ENCODE data around the gene TMEM116.

Gene TMEM116

DNA sequence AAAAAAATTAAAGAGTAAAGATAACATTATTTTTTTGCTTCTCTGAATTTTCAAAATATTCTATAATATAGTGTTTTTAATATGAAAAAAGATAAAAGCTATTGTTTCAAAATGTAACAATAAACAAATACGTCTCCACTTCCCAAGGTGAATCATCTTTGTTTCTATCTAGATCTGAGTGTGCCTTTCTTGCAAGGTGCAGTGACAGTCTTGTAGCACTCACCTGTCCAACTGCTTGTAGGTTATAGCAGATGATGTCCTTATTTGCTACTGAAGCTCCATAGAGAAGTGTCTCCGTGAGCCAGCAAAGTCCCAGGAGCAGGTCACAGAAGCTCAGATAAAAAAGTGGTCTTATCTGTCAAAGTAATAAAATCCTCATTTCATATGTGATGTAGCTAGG lies 21.4 kb downstream of the TMEM116 start:
- no peaks in the 10 kb centered on the region for H4K20me1 ChIP-seq (ENCODE audit: control insufficient read depth, insufficient read depth, low read depth, low read length)
- no peaks in the 10 kb centered on the region for H3K9me2 ChIP-seq (replicated peaks; ENCODE audit: control insufficient read depth, low read length)
- TF ChIP-seq, protein P1, sequence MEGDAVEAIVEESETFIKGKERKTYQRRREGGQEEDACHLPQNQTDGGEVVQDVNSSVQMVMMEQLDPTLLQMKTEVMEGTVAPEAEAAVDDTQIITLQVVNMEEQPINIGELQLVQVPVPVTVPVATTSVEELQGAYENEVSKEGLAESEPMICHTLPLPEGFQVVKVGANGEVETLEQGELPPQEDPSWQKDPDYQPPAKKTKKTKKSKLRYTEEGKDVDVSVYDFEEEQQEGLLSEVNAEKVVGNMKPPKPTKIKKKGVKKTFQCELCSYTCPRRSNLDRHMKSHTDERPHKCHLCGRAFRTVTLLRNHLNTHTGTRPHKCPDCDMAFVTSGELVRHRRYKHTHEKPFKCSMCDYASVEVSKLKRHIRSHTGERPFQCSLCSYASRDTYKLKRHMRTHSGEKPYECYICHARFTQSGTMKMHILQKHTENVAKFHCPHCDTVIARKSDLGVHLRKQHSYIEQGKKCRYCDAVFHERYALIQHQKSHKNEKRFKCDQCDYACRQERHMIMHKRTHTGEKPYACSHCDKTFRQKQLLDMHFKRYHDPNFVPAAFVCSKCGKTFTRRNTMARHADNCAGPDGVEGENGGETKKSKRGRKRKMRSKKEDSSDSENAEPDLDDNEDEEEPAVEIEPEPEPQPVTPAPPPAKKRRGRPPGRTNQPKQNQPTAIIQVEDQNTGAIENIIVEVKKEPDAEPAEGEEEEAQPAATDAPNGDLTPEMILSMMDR (IDR thresholded peaks at IDR 0.05; ENCODE audit: low read depth, low read length, poor library complexity, severe bottlenecking) = no peak
- TF ChIP-seq EZH2phosphoT487 (IDR thresholded peaks at IDR 0.05; ENCODE audit: borderline replicate concordance, low read length) = no peak
- H3K27ac ChIP-seq (ENCODE audit: low read depth, low read length) = no peak overlapping the region
- H3K36me3 ChIP-seq (ENCODE audit: control insufficient read depth, low read length) = peaks cover 3% of the 10 kb centered on the region; the same call in 1 of the 2 replicates
- H3K4me2 ChIP-seq (ENCODE audit: low read length) = no peak overlapping the region
- H3K4me1 ChIP-seq (ENCODE audit: control insufficient read depth, low read length) = peaks cover 33% of the 10 kb centered on the region
- H3F3A ChIP-seq (ENCODE audit: control insufficient read depth, insufficient read depth) = no peaks in the 10 kb centered on the region
- H3K4me3 ChIP-seq (ENCODE audit: low read length) = no peak overlapping the region
- H3K79me2 ChIP-seq (ENCODE audit: control insufficient read depth, low read length) = no peaks in the 10 kb centered on the region
- H3K9me3 ChIP-seq (ENCODE audit: control insufficient read depth, insufficient read depth, low read length) = no peaks in the 10 kb centered on the region
- no peaks in the 10 kb centered on the region for H3K27me3 ChIP-seq (ENCODE audit: control insufficient read depth, low read length)

DNA sequence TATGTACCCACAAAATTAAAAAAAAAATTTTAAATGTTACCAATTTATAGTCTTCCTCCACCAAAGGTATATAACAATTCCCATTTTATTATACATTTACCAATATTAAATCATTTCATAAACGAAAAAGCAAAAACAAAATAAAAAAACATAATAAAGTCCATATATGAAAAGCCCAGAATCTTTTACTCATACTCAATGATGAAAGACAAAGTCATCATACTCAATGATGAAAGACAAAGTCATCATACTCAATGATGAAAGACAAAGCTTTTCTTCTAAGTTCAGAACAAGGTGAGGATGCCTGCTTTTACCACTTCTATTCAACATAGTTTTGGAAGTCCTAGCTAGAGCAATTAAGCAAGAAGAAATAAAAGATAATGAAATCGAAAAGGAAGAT lies 28.1 kb downstream of the TMEM116 start:
- H3K9me2 ChIP-seq (replicated peaks; ENCODE audit: control insufficient read depth, low read length) = no peaks in the 10 kb centered on the region
- TF ChIP-seq EZH2phosphoT487 (IDR thresholded peaks at IDR 0.05; ENCODE audit: borderline replicate concordance, low read length) = no peak
- TF ChIP-seq, protein P1 (IDR thresholded peaks at IDR 0.05; ENCODE audit: low read depth, low read length, poor library complexity, severe bottlenecking) = no peak
- H3K79me2 ChIP-seq (ENCODE audit: control insufficient read depth, low read length) = no peaks in the 10 kb centered on the region
- H3K4me1 ChIP-seq (ENCODE audit: control insufficient read depth, low read length) = peaks cover 7% of the 10 kb centered on the region
- no peak overlapping the region for H3K27ac ChIP-seq (ENCODE audit: low read depth, low read length)
- H4K20me1 ChIP-seq (ENCODE audit: control insufficient read depth, insufficient read depth, low read depth, low read length) = no peaks in the 10 kb centered on the region
- no peak overlapping the region for H3K4me3 ChIP-seq (ENCODE audit: low read length)
- no peak overlapping the region for H3K4me2 ChIP-seq (ENCODE audit: low read length)
- H3F3A ChIP-seq (ENCODE audit: control insufficient read depth, insufficient read depth) = no peaks in the 10 kb centered on the region
- H3K9me3 ChIP-seq (ENCODE audit: control insufficient read depth, insufficient read depth, low read length) = no peaks in the 10 kb centered on the region
- H3K27me3 ChIP-seq (ENCODE audit: control insufficient read depth, low read length) = no peaks in the 10 kb centered on the region
- no peaks in the 10 kb centered on the region for H3K36me3 ChIP-seq (ENCODE audit: control insufficient read depth, low read length)

DNA sequence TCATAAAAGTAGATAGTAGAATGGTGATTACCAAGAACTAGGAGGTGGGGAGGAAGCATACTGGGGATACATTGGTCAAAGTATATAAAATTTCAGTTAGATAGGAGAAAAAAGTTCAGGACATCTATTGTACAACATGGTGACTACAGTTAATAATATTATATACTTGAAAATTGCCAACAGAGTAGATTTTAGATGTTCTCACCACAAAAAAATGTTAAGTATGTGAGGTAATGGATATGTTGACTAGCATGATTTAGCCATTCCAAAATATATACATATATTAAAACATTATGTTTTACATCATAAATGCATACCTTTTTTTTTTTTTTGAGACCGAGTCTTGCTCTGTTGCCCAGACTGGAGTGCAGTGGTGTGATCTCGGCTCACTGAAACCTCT lies 31.0 kb downstream of the TMEM116 start:
- H3K9me2 ChIP-seq (replicated peaks; ENCODE audit: control insufficient read depth, low read length) = no peaks in the 10 kb centered on the region
- H3K27me3 ChIP-seq (ENCODE audit: control insufficient read depth, low read length) = no peaks in the 10 kb centered on the region
- H3K4me3 ChIP-seq (ENCODE audit: low read length) = no peak overlapping the region
- 0 out of 2 replicates have a peak, but pooled peaks cover 2% of the 10 kb centered on the region for H3F3A ChIP-seq (ENCODE audit: control insufficient read depth, insufficient read depth)
- no peak overlapping the region for H3K27ac ChIP-seq (ENCODE audit: low read depth, low read length)
- no peaks in the 10 kb centered on the region for H3K36me3 ChIP-seq (ENCODE audit: control insufficient read depth, low read length)
- peaks cover 7% of the 10 kb centered on the region for H3K4me1 ChIP-seq (ENCODE audit: control insufficient read depth, low read length)
- no peak overlapping the region for H3K4me2 ChIP-seq (ENCODE audit: low read length)
- no peaks in the 10 kb centered on the region for H3K79me2 ChIP-seq (ENCODE audit: control insufficient read depth, low read length)
- H3K9me3 ChIP-seq (ENCODE audit: control insufficient read depth, insufficient read depth, low read length) = no peaks in the 10 kb centered on the region
- H4K20me1 ChIP-seq (ENCODE audit: control insufficient read depth, insufficient read depth, low read depth, low read length) = no peaks in the 10 kb centered on the region
- TF ChIP-seq EZH2phosphoT487 (IDR thresholded peaks at IDR 0.05; ENCODE audit: borderline replicate concordance, low read length) = no peak
- TF ChIP-seq, protein P1 (IDR thresholded peaks at IDR 0.05; ENCODE audit: low read depth, low read length, poor library complexity, severe bottlenecking) = no peak

All from DOHH2 (cell line).